ENCODE measurements around the gene CLMN.

The CLMN gene

DNA sequence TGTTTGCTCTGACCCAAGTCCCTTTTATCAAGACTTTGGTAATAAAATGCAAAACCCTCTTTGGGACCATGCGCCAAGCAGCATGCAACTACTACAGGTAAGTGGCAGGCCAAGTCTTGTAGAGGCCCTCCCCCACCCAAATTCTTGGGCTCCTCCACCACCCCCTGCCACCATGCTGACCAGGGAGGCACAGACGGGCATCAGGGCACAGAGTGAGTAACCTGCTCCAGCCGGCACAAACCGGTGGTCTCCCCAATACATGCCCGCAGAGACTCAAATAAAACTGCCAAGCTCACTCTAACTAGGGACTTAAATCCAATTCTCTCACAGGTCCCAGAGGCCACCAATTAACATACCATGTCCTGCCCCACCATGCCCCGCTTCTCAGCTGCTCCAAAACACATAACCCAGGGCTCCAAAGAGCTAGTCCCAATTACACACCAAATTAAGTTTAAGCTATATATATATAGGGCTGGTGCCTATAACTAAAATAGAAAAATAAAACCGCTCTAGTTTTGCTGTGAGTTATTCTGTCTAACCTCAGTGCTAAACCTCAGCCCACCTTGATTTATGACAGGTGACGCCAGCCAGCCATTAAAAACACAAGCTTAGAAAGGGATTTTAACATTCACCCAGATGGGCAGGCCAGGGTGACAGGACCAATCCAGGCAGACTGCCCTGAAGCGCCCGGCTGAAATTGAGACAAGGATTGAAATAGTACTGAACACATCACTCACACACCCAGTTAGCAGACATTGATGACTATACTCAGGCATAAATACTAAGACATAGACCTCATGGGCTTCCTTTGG lies 81.0 kb downstream of the CLMN start:
- Histone ChIP-seq H3K36me3 (peaks cover 4% of the 10 kb centered on the region; the same call in 1 of the 2 replicates), H3K27me3 (ENCODE audit: insufficient read depth, low read depth, severe bottlenecking) (no peaks in the 10 kb centered on the region), H3K9me3 (ENCODE audit: severe bottlenecking) (no peaks in the 10 kb centered on the region), H3K4me3 (ENCODE audit: low read depth, low read length) (no peak overlapping the region), H3K27ac (no peak overlapping the region; the same call in 1 of the 2 replicates)
- peak; percentile 73 for DNase-seq
- TF ChIP-seq, protein P1, sequence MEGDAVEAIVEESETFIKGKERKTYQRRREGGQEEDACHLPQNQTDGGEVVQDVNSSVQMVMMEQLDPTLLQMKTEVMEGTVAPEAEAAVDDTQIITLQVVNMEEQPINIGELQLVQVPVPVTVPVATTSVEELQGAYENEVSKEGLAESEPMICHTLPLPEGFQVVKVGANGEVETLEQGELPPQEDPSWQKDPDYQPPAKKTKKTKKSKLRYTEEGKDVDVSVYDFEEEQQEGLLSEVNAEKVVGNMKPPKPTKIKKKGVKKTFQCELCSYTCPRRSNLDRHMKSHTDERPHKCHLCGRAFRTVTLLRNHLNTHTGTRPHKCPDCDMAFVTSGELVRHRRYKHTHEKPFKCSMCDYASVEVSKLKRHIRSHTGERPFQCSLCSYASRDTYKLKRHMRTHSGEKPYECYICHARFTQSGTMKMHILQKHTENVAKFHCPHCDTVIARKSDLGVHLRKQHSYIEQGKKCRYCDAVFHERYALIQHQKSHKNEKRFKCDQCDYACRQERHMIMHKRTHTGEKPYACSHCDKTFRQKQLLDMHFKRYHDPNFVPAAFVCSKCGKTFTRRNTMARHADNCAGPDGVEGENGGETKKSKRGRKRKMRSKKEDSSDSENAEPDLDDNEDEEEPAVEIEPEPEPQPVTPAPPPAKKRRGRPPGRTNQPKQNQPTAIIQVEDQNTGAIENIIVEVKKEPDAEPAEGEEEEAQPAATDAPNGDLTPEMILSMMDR (IDR thresholded peaks at IDR 0.05; ENCODE audit: low read depth, low read length): no peak

DNA sequence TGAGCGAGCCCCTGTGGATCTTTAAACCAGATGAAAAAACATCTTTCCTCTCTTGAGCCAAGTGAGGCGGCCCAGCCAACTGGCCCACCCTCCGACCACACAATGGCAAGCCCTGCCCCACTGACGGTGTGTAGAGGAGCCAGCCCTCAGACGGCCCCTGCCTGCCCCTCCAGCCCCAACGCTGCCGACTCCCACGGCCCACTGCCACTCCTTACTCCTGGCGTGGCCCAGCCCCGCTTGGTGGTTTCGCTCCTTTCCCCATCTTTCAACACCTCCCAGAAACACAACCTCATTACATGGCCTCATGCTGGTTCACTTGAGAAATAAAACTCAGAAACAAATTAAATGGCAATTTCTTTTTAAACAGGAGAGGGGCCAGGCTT lies 81.8 kb downstream of the CLMN start:
- no peaks in the 10 kb centered on the region for H3K9me3 ChIP-seq (ENCODE audit: severe bottlenecking)
- H3K4me3 ChIP-seq (ENCODE audit: low read depth, low read length): no peak overlapping the region
- DNase-seq: no peak
- TF ChIP-seq, protein P1 (IDR thresholded peaks at IDR 0.05; ENCODE audit: low read depth, low read length): no peak
- no peaks in the 10 kb centered on the region for H3K27me3 ChIP-seq (ENCODE audit: insufficient read depth, low read depth, severe bottlenecking)
- H3K36me3 ChIP-seq: peaks cover 4% of the 10 kb centered on the region; the same call in 1 of the 2 replicates
- no peak overlapping the region for H3K27ac ChIP-seq

- no peaks in the 10 kb centered on the region for H3K9me3 ChIP-seq (ENCODE audit: severe bottlenecking)
- no peak overlapping the region for H3K4me3 ChIP-seq (ENCODE audit: low read depth, low read length)
- H3K36me3 ChIP-seq: peaks cover 4% of the 10 kb centered on the region; the same call in 1 of the 2 replicates
- H3K27ac ChIP-seq: no peak overlapping the region
- TF ChIP-seq, protein P1 (IDR thresholded peaks at IDR 0.05; ENCODE audit: low read depth, low read length): no peak
- DNase-seq: no peak
- no peaks in the 10 kb centered on the region for H3K27me3 ChIP-seq (ENCODE audit: insufficient read depth, low read depth, severe bottlenecking)
Observed at GRCh38 chr14:95237121-95237957, 82.4 kb downstream of the CLMN start.

DNA sequence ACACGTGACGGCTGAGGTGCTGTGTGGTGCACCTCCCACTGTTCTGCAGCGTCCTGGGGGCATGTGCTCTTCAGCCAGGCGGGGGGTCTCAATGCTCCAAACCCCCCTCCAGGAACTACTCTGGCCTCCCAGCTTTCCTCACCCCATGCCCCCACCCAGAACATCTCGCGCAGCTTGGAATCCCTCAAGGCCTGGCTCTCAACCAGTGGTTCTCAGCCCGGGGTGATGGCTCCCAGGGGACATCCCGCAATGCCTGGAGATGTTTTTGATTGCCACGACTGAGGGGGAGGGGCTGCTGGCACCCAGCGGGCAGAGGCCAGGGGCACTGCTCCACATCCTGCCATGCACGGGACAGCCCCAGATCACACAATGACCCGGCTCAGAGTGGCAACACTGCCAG lies 83.5 kb downstream of the CLMN start:
- H3K27ac ChIP-seq: no peak overlapping the region
- DNase-seq: no peak
- H3K4me3 ChIP-seq (ENCODE audit: low read depth, low read length): no peak overlapping the region

GRCh38 chr14:95235767-95236166 lies 83.9 kb downstream of the CLMN start:
- no peak for DNase-seq
- H3K4me3 ChIP-seq (ENCODE audit: low read depth, low read length): no peak overlapping the region
- H3K9me3 ChIP-seq (ENCODE audit: severe bottlenecking): no peaks in the 10 kb centered on the region
- no peak overlapping the region for H3K27ac ChIP-seq
- H3K27me3 ChIP-seq (ENCODE audit: insufficient read depth, low read depth, severe bottlenecking): no peaks in the 10 kb centered on the region
- H3K36me3 ChIP-seq: peaks cover 4% of the 10 kb centered on the region; the same call in 1 of the 2 replicates
- TF ChIP-seq, protein P1 (IDR thresholded peaks at IDR 0.05; ENCODE audit: low read depth, low read length): no peak

More for the DNA sequence above, 83.5 kb downstream of the CLMN start:
- Histone ChIP-seq H3K9me3 (ENCODE audit: severe bottlenecking) (no peaks in the 10 kb centered on the region), H3K36me3 (peaks cover 4% of the 10 kb centered on the region; the same call in 1 of the 2 replicates), H3K27me3 (ENCODE audit: insufficient read depth, low read depth, severe bottlenecking) (no peaks in the 10 kb centered on the region)
- TF ChIP-seq, protein P1 (IDR thresholded peaks at IDR 0.05; ENCODE audit: low read depth, low read length): no peak

Data from WERI-Rb-1 (cell line).